Measurements from ENCODE around the gene TRABD.

TRABD gene

GRCh38 chr22:50207383-50208140 is 21.8 kb downstream of the TRABD start:
- intact Hi-C loops (cut with DNase I; ENCODE audit: low total_unique reads), result loop anchor here (5.0 kb wide), 2 partner anchors 60 to 280 kb away; no protein-coding TSS in a partner anchor
- peaks cover 0 to 10% (median 6%) of the 10 kb centered on the region in 4 donors for H3K4me1 ChIP-seq
- no peaks in the 10 kb centered on the region for H3K9me3 ChIP-seq
- no peaks in the 10 kb centered on the region for H3K27me3 ChIP-seq
- peaks cover 19 to 67% (median 46%) of the 10 kb centered on the region in 3 donors for H3K36me3 ChIP-seq
- no peak overlapping the region for H3K4me3 ChIP-seq
- TF ChIP-seq, protein P1, sequence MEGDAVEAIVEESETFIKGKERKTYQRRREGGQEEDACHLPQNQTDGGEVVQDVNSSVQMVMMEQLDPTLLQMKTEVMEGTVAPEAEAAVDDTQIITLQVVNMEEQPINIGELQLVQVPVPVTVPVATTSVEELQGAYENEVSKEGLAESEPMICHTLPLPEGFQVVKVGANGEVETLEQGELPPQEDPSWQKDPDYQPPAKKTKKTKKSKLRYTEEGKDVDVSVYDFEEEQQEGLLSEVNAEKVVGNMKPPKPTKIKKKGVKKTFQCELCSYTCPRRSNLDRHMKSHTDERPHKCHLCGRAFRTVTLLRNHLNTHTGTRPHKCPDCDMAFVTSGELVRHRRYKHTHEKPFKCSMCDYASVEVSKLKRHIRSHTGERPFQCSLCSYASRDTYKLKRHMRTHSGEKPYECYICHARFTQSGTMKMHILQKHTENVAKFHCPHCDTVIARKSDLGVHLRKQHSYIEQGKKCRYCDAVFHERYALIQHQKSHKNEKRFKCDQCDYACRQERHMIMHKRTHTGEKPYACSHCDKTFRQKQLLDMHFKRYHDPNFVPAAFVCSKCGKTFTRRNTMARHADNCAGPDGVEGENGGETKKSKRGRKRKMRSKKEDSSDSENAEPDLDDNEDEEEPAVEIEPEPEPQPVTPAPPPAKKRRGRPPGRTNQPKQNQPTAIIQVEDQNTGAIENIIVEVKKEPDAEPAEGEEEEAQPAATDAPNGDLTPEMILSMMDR (IDR thresholded peaks at IDR 0.05), result no peak
- no peak for DNase-seq
- H3K27ac ChIP-seq, result no peak overlapping the region

GRCh38 chr22:50208430-50208938 is 22.8 kb downstream of the TRABD start:
- DNase-seq, result no peak
- Histone ChIP-seq H3K4me3 (no peak overlapping the region), H3K36me3 (peaks cover 26 to 76% (median 49%) of the 10 kb centered on the region in 3 donors), H3K9me3 (no peaks in the 10 kb centered on the region), H3K27me3 (no peaks in the 10 kb centered on the region), H3K27ac (no peak overlapping the region), H3K4me1 (peaks cover 0 to 7% (median 5%) of the 10 kb centered on the region in 4 donors)
- intact Hi-C loops (cut with DNase I; ENCODE audit: low total_unique reads), result loop anchor here (5.0 kb wide), 2 partner anchors 61 to 281 kb away; no protein-coding TSS in a partner anchor
- TF ChIP-seq, protein P1 (IDR thresholded peaks at IDR 0.05), result no peak

- peaks cover 27 to 83% (median 55%) of the 10 kb centered on the region in 3 donors for H3K36me3 ChIP-seq
Observed at GRCh38 chr22:50208939-50209892, 23.5 kb downstream of the TRABD start.

GRCh38 chr22:50209893-50210292 is 24.2 kb downstream of the TRABD start:
- DNase-seq, result peak in 1 of 2 donors; percentile 61
- Histone ChIP-seq H3K27me3 (no peaks in the 10 kb centered on the region), H3K4me1 (peaks cover 0 to 7% (median 5%) of the 10 kb centered on the region in 4 donors), H3K36me3 (peaks cover 34 to 90% (median 60%) of the 10 kb centered on the region in 3 donors), H3K4me3 (no peak overlapping the region), H3K27ac (no peak overlapping the region), H3K9me3 (no peaks in the 10 kb centered on the region)
- intact Hi-C loops (cut with DNase I; ENCODE audit: low total_unique reads), result loop anchor here (5.0 kb wide), 2 partner anchors 63 to 283 kb away; no protein-coding TSS in a partner anchor
- TF ChIP-seq, protein P1 (IDR thresholded peaks at IDR 0.05), result peak; percentile 74 to 84

More at GRCh38 chr22:50208939-50209892, 23.5 kb downstream of the TRABD start:
- H3K27ac ChIP-seq, result no peak overlapping the region
- no peak overlapping the region for H3K4me3 ChIP-seq
- no peaks in the 10 kb centered on the region for H3K9me3 ChIP-seq
- intact Hi-C loops (cut with DNase I; ENCODE audit: low total_unique reads), result loop anchor here (5.0 kb wide), 2 partner anchors 62 to 282 kb away; no protein-coding TSS in a partner anchor
- H3K4me1 ChIP-seq, result peaks cover 0 to 7% (median 5%) of the 10 kb centered on the region in 4 donors
- DNase-seq, result no peak
- H3K27me3 ChIP-seq, result no peaks in the 10 kb centered on the region
- TF ChIP-seq, protein P1 (IDR thresholded peaks at IDR 0.05), result no peak
